GM23338 (cell line): ENCODE measurements around the gene YWHAE. TPM values are rescaled to one million over a fixed set of nuclear protein-coding genes. Genes with fewer than 3 reads are reported as not detected.

Experiments
- ATAC-seq: fragments of 200-7000 bp; cut with Tn5 transposase; 3 replicates; pipeline ENCODE4 v1.9.1; 2020
- DNase-seq: peaks from one replicate; pipeline ENCODE4 v3.0.0-alpha.2; 2015; ENCODE audit warnings: low spot score
- H2AFZ ChIP-seq: fragments of 200-600 bp; sonication (generic); 2 replicates; pipeline ENCODE4 v1.8.0; 2016; ENCODE audit warnings: antibody characterized with exemption, mild to moderate bottlenecking, moderate library complexity
- H3F3A ChIP-seq: fragments of 200-600 bp; sonication (generic); replicated peaks from 2 replicates; pipeline ENCODE4 v1.8.0; 2017; ENCODE audit warnings: antibody characterized with exemption, mixed run types, low read depth
- H3K27ac ChIP-seq: fragments of 200-600 bp; sonication (generic); 2 replicates; pipeline ENCODE4 v1.6.1; 2016; ENCODE audit warnings: low read depth
- H3K27me3 ChIP-seq: fragments of 200-600 bp; sonication (generic); 2 replicates; pipeline ENCODE4 v1.8.0; 2016; ENCODE audit warnings: mild to moderate bottlenecking, mixed run types, moderate library complexity; ENCODE audit not compliant: insufficient read depth
- H3K36me3 ChIP-seq: fragments of 200-600 bp; sonication (generic); 2 replicates; pipeline ENCODE4 v1.8.0; 2016; ENCODE audit warnings: mild to moderate bottlenecking; ENCODE audit not compliant: insufficient read depth
- H3K4me1 ChIP-seq: fragments of 200-600 bp; sonication (generic); 2 replicates; pipeline ENCODE4 v1.8.0; 2016; ENCODE audit warnings: mild to moderate bottlenecking, moderate library complexity; ENCODE audit not compliant: insufficient read depth
- H3K4me2 ChIP-seq: fragments of 200-600 bp; sonication (generic); 2 replicates; pipeline ENCODE4 v1.7.1; 2017; ENCODE audit warnings: mixed run types
- H3K4me3 ChIP-seq: fragments of 200-600 bp; sonication (generic); 2 replicates; pipeline ENCODE4 v1.6.1; 2016; ENCODE audit warnings: mixed run types
- H3K79me2 ChIP-seq: fragments of 200-600 bp; sonication (generic); replicated peaks from 2 replicates; pipeline ENCODE4 v1.8.0; 2017; ENCODE audit warnings: mild to moderate bottlenecking; ENCODE audit not compliant: insufficient read depth
- H3K9me2 ChIP-seq: fragments of 200-600 bp; sonication (generic); 2 replicates; pipeline ENCODE4 v1.8.0; 2017; ENCODE audit not compliant: insufficient read depth
- H4K20me1 ChIP-seq: fragments of 200-600 bp; sonication (generic); replicated peaks from 2 replicates; pipeline ENCODE4 v1.8.0; 2017; ENCODE audit warnings: mild to moderate bottlenecking; ENCODE audit not compliant: insufficient read depth
- H3K27ac Mint-ChIP-seq: 2 replicates; pipeline ENCODE4 v1.8.0; 2020; ENCODE audit warnings: inconsistent platforms, mild to moderate bottlenecking, moderate library complexity, mixed read lengths
- H3K27me3 Mint-ChIP-seq: 3 replicates; pipeline ENCODE4 v1.8.0; 2022; ENCODE audit warnings: low read depth, mild to moderate bottlenecking, moderate library complexity, mixed read lengths, inconsistent platforms; ENCODE audit not compliant: insufficient read depth, poor library complexity
- H3K36me3 Mint-ChIP-seq: 3 replicates; pipeline ENCODE4 v1.8.0; 2021; ENCODE audit warnings: low read depth, mild to moderate bottlenecking, inconsistent platforms, moderate library complexity, mixed read lengths
- H3K4me1 Mint-ChIP-seq: 3 replicates; pipeline ENCODE4 v1.8.0; 2020; ENCODE audit warnings: mild to moderate bottlenecking, inconsistent platforms, mixed read lengths
- H3K4me3 Mint-ChIP-seq: 3 replicates; pipeline ENCODE4 v1.8.0; 2021; ENCODE audit warnings: moderate library complexity, mild to moderate bottlenecking, inconsistent platforms, mixed read lengths
- H3K9me3 Mint-ChIP-seq: 3 replicates; pipeline ENCODE4 v1.8.0; 2020; ENCODE audit warnings: moderate library complexity, mild to moderate bottlenecking, inconsistent platforms, mixed read lengths
- EZH2 ChIP-seq: fragments of 200-600 bp; sonication (generic); IDR thresholded peaks from one replicate; pipeline ENCODE4 v1.8.0; 2017; ENCODE audit warnings: antibody characterized with exemption, mild to moderate bottlenecking, low read depth; ENCODE audit not compliant: unreplicated experiment
- EZH2phosphoT487 ChIP-seq: fragments of 200-600 bp; sonication (generic); IDR thresholded peaks from one replicate; pipeline ENCODE4 v1.8.1; 2018; ENCODE audit warnings: antibody characterized with exemption; ENCODE audit not compliant: unreplicated experiment
- JUNB ChIP-seq: IDR thresholded peaks from one replicate; pipeline ENCODE4 v1.6.1; 2016; ENCODE audit warnings: antibody characterized with exemption; ENCODE audit not compliant: unreplicated experiment
- NANOG ChIP-seq: IDR thresholded peaks from 2 replicates; pipeline ENCODE4 v1.6.1; 2016; ENCODE audit warnings: antibody characterized with exemption, borderline replicate concordance
- POLR2AphosphoS5 ChIP-seq: IDR thresholded peaks from 2 replicates; pipeline ENCODE4 v1.6.1; 2016; ENCODE audit warnings: antibody characterized with exemption, low read depth
- ZNF114 ChIP-seq: fragments of 250-450 bp; sonication (Bioruptor Pico); IDR thresholded peaks from 2 replicates; pipeline ENCODE4 v1.5.0; 2020; ENCODE audit warnings: mild to moderate bottlenecking, moderate library complexity
- ZNF331 ChIP-seq: fragments of 250-450 bp; sonication (Bioruptor Pico); IDR thresholded peaks from 2 replicates; pipeline ENCODE4 v1.5.0; 2020; ENCODE audit warnings: low read depth, mild to moderate bottlenecking, moderate library complexity
- polyA plus RNA-seq: library from polyadenylated mRNA; unstranded; fragments of >200 nt; fragmentation: Nextera tagmentation; extraction: Ambion mirVana; gene quantifications from 2 replicates; pipeline ENCODE4 v1.2.1, GENCODE V29; 2016
- total RNA-seq: library from RNA; depleted of rRNA; stranded (reverse); fragments of >200 nt; shearing (Covaris generic); gene quantifications from 2 replicates; pipeline ENCODE4 v1.2.3, GENCODE V29; 2014
- TF ChIP-seq, protein P1 (sequence below): IDR thresholded peaks from 2 replicates; pipeline ENCODE4 v1.6.1; 2016; ENCODE audit warnings: antibody characterized with exemption
- TF ChIP-seq, protein P2 (sequence below), 2 experiments: fragments of 200-600 bp in 1 of 2; sonication (generic) in 1 of 2; conservative IDR thresholded peaks; 2 replicates each; pipeline versions ENCODE4 v1.5.1 to v1.6.1; 2016 to 2017; ENCODE audit warnings: antibody characterized with exemption in 2 of 2, low read depth in 2 of 2, mild to moderate bottlenecking in 2 of 2, moderate library complexity in 1 of 2
- TF ChIP-seq, protein P3 (sequence below): IDR thresholded peaks from one replicate; pipeline ENCODE4 v1.6.1; 2018; ENCODE audit warnings: antibody characterized with exemption; ENCODE audit not compliant: unreplicated experiment

The YWHAE gene
- total and polyA plus RNA-seq, 2 experiments from 2014 or later, result 1,251 to 1,283 TPM

DNA sequence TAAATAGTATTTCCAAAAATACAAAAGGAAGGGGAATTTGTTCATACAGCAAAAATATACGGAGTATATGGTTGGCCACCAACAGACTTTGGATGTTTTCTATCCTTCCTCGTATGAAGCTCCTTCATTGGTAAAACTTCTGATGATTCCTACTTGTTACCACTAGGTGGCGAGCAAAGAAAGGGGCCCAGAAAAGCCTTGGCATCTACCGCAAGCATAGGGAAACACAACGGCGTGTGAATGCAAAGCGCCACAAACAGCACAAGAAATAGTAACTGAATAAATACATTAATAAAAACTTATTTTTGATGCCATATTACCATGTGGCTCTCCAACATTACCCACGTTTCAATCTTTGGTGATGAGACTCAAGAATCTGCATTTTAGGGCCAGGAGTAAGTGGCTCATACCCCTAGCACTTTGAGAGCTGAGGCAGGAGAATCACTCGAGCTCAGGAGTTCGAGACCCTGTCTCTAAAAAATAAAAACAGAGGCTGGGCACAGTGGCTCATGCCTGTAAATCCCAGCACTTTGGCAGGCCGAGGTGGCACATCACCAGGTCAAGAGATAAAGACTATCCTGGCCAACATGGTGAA is 34.5 kb downstream of the YWHAE start:
- Mint-ChIP-seq H3K36me3 (peaks cover 46% of the 10 kb centered on the region), H3K4me3 (no peak overlapping the region; the same call in 2 of the 3 replicates), H3K27ac (peak overlapping the region; percentile 82; the same call in 1 of the 2 replicates), H3K4me1 (peaks cover 51% of the 10 kb centered on the region), H3K9me3 (no peaks in the 10 kb centered on the region; the same call in 2 of the 3 replicates), H3K27me3 (peaks cover 7% of the 10 kb centered on the region)
- H3K27me3 ChIP-seq, result no peaks in the 10 kb centered on the region
- DNase-seq (peak; percentile 92), ATAC-seq (peak; percentile 72)
- TF ChIP-seq, protein P1, sequence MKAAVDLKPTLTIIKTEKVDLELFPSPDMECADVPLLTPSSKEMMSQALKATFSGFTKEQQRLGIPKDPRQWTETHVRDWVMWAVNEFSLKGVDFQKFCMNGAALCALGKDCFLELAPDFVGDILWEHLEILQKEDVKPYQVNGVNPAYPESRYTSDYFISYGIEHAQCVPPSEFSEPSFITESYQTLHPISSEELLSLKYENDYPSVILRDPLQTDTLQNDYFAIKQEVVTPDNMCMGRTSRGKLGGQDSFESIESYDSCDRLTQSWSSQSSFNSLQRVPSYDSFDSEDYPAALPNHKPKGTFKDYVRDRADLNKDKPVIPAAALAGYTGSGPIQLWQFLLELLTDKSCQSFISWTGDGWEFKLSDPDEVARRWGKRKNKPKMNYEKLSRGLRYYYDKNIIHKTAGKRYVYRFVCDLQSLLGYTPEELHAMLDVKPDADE, result no peak
- TF ChIP-seq, protein P2, sequence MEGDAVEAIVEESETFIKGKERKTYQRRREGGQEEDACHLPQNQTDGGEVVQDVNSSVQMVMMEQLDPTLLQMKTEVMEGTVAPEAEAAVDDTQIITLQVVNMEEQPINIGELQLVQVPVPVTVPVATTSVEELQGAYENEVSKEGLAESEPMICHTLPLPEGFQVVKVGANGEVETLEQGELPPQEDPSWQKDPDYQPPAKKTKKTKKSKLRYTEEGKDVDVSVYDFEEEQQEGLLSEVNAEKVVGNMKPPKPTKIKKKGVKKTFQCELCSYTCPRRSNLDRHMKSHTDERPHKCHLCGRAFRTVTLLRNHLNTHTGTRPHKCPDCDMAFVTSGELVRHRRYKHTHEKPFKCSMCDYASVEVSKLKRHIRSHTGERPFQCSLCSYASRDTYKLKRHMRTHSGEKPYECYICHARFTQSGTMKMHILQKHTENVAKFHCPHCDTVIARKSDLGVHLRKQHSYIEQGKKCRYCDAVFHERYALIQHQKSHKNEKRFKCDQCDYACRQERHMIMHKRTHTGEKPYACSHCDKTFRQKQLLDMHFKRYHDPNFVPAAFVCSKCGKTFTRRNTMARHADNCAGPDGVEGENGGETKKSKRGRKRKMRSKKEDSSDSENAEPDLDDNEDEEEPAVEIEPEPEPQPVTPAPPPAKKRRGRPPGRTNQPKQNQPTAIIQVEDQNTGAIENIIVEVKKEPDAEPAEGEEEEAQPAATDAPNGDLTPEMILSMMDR (conservative IDR thresholded peaks at IDR 0.05; ENCODE audit: low read depth in 2 of 2), result peak; percentile 89 to 91
- no peak for TF ChIP-seq ZNF114 (CRISPR knock-in tag)
- TF ChIP-seq POLR2AphosphoS5, result no peak
- peaks cover 24% of the 10 kb centered on the region for H3K36me3 ChIP-seq
- H3K9me2 ChIP-seq, result no peaks in the 10 kb centered on the region
- H3K4me1 ChIP-seq, result peaks cover 30% of the 10 kb centered on the region
- peaks cover 35% of the 10 kb centered on the region for H3F3A ChIP-seq
- H3K79me2 ChIP-seq, result peaks cover 97% of the 10 kb centered on the region
- H3K4me2 ChIP-seq, result no peak overlapping the region
- H3K4me3 ChIP-seq, result no peak overlapping the region
- peaks cover 71% of the 10 kb centered on the region for H4K20me1 ChIP-seq
- no peak overlapping the region for H2AFZ ChIP-seq
- peak overlapping the region; percentile 61 for H3K27ac ChIP-seq

DNA sequence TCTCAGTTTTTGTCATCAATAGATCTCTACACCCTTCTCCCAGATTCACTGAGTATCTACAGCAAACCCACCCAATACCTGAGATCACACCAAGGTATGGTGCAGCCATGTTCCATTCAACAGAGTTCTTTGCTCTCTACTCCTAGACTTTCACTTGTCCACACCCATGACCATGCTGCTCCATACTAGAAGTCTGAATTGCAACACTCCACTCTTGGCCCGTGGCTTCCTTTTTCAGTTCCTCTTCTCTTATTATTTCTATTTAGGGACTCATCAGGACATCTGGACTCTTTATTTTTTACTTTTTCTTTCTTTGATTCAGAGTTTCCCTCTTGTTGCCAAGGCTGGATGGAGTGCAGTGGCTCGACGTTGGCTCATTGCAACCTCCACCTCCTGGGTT is 37.1 kb downstream of the YWHAE start:
- H3K9me2 ChIP-seq, result no peaks in the 10 kb centered on the region
- peaks cover 96% of the 10 kb centered on the region for H3K79me2 ChIP-seq
- peaks cover 44% of the 10 kb centered on the region for H3K4me1 Mint-ChIP-seq
- H3K4me3 Mint-ChIP-seq, result no peak overlapping the region; the same call in 2 of the 3 replicates
- H3K4me1 ChIP-seq, result peaks cover 15% of the 10 kb centered on the region
- no peaks in the 10 kb centered on the region; the same call in 2 of the 3 replicates for H3K9me3 Mint-ChIP-seq
- ATAC-seq, result no peak
- H3K27me3 Mint-ChIP-seq, result peaks cover 7% of the 10 kb centered on the region
- H3K36me3 ChIP-seq, result peaks cover 37% of the 10 kb centered on the region
- H3K27me3 ChIP-seq, result no peaks in the 10 kb centered on the region
- no peak overlapping the region for H3K4me3 ChIP-seq
- H3K4me2 ChIP-seq, result no peak overlapping the region
- peaks cover 64% of the 10 kb centered on the region for H3K36me3 Mint-ChIP-seq
- H3K27ac ChIP-seq, result no peak overlapping the region
- H4K20me1 ChIP-seq, result peaks cover 68% of the 10 kb centered on the region
- H2AFZ ChIP-seq, result no peak overlapping the region
- peaks cover 29% of the 10 kb centered on the region for H3F3A ChIP-seq
- 0 out of 2 replicates have a peak overlapping the region, but pooled peaks have one; percentile 3 for H3K27ac Mint-ChIP-seq
- no peak for DNase-seq
- TF ChIP-seq EZH2phosphoT487 (no peak), JUNB (no peak), NANOG (no peak), EZH2 (no peak), ZNF114 (CRISPR knock-in tag) (no peak), ZNF331 (no peak)
- TF ChIP-seq, protein P2 (conservative IDR thresholded peaks at IDR 0.05; ENCODE audit: low read depth in 2 of 2), result no peak
- TF ChIP-seq, protein P3, sequence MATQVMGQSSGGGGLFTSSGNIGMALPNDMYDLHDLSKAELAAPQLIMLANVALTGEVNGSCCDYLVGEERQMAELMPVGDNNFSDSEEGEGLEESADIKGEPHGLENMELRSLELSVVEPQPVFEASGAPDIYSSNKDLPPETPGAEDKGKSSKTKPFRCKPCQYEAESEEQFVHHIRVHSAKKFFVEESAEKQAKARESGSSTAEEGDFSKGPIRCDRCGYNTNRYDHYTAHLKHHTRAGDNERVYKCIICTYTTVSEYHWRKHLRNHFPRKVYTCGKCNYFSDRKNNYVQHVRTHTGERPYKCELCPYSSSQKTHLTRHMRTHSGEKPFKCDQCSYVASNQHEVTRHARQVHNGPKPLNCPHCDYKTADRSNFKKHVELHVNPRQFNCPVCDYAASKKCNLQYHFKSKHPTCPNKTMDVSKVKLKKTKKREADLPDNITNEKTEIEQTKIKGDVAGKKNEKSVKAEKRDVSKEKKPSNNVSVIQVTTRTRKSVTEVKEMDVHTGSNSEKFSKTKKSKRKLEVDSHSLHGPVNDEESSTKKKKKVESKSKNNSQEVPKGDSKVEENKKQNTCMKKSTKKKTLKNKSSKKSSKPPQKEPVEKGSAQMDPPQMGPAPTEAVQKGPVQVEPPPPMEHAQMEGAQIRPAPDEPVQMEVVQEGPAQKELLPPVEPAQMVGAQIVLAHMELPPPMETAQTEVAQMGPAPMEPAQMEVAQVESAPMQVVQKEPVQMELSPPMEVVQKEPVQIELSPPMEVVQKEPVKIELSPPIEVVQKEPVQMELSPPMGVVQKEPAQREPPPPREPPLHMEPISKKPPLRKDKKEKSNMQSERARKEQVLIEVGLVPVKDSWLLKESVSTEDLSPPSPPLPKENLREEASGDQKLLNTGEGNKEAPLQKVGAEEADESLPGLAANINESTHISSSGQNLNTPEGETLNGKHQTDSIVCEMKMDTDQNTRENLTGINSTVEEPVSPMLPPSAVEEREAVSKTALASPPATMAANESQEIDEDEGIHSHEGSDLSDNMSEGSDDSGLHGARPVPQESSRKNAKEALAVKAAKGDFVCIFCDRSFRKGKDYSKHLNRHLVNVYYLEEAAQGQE, result no peak
